Fibroblast of skin of right biceps (primary cell): ENCODE measurements around the gene SPAG7.

Experiments
- DNase-seq: peaks from one replicate; pipeline ENCODE4 v3.0.0-alpha.2; 2013

Gene SPAG7

GRCh38 chr17:4949321-4950074, 18.1 kb downstream of the SPAG7 start:
- DNase-seq = peak; percentile 74

- peak; percentile 94 for DNase-seq
Observed at GRCh38 chr17:4948931-4949320, 18.7 kb downstream of the SPAG7 start.

- DNase-seq = peak; percentile 96
Observed at GRCh38 chr17:4948166-4948930, 19.3 kb downstream of the SPAG7 start, which contains the start of gene PFN1. PFN1 (minus strand) TSS chr17:4948530; CDS start chr17:4948394, 136 bp downstream.

- peak; percentile 68 for DNase-seq
Observed at GRCh38 chr17:4947411-4948165, 20.0 kb downstream of the SPAG7 start.

GRCh38 chr17:4947010-4947410, 20.6 kb downstream of the SPAG7 start:
- peak; percentile 32 for DNase-seq

GRCh38 chr17:4946312-4946976, 21.2 kb downstream of the SPAG7 start:
- DNase-seq = no peak

- no peak for DNase-seq
Observed at GRCh38 chr17:4945944-4946280, 21.7 kb downstream of the SPAG7 start.

GRCh38 chr17:4945176-4945943, 22.3 kb downstream of the SPAG7 start:
- peak; percentile 90 for DNase-seq

- DNase-seq = no peak
Observed at GRCh38 chr17:4944554-4945175, 23.0 kb downstream of the SPAG7 start.

GRCh38 chr17:4944163-4944553, 23.5 kb downstream of the SPAG7 start:
- no peak for DNase-seq

GRCh38 chr17:4942760-4943508, 24.7 kb downstream of the SPAG7 start:
- DNase-seq = no peak

- no peak for DNase-seq
Observed at GRCh38 chr17:4941319-4941610, 26.4 kb downstream of the SPAG7 start.

GRCh38 chr17:4940555-4941318, 26.9 kb downstream of the SPAG7 start:
- DNase-seq = no peak

GRCh38 chr17:4939796-4940554, 27.6 kb downstream of the SPAG7 start, which contains the start of the genes RNF167 and SLC25A11:
RNF167 (plus strand) TSS chr17:4940268; CDS start chr17:4940910, 642 bp downstream.
SLC25A11 (minus strand) TSS chr17:4940046; CDS start chr17:4939910, 136 bp downstream.
- peak; percentile 100 for DNase-seq

- DNase-seq = no peak
Observed at GRCh38 chr17:4939546-4939795, 28.1 kb downstream of the SPAG7 start.

GRCh38 chr17:4938688-4939545, 28.7 kb downstream of the SPAG7 start:
- DNase-seq = no peak

- no peak for DNase-seq
Observed at GRCh38 chr17:4938069-4938491, 29.5 kb downstream of the SPAG7 start.

- no peak for DNase-seq
Observed at GRCh38 chr17:4937553-4937952, 30.1 kb downstream of the SPAG7 start.

- DNase-seq = no peak
Observed at GRCh38 chr17:4936436-4936835, 31.2 kb downstream of the SPAG7 start.
